Psoas muscle (tissue), 8 donors: Measurements from ENCODE around the gene DTX2. TPM values are rescaled to one million over a fixed set of nuclear protein-coding genes. Genes with fewer than 3 reads are reported as not detected.
"Not testable (repeated sequence)": the region's sequence is repeated elsewhere in the genome, so short reads cannot be mapped to it uniquely, and the experiment has no call there.

Experiments used
- ATAC-seq, 4 donors: fragments of 200-7000 bp; cut with Tn5 transposase; one replicate each; pipeline ENCODE4 v1.9.1; 2020; ENCODE audit warnings: moderate library complexity in 3 of 4, mild to moderate bottlenecking in 2 of 4
- DNase-seq, 2 donors: peaks; one replicate each; pipeline ENCODE4 v3.0.0-alpha.2; 2020
- H3K27ac ChIP-seq: fragments of 200-600 bp; one replicate; pipeline ENCODE4 v1.8.0; 2022
- H3K27me3 ChIP-seq, 3 donors: fragments of 200-600 bp in 1 of 3; one replicate each; pipeline versions ENCODE4 v1.6.1 to v1.8.0; 2013 to 2022; ENCODE audit warnings: low read length in 2 of 3, mild to moderate bottlenecking in 2 of 3, moderate library complexity in 1 of 3; ENCODE audit not compliant: insufficient read depth in 3 of 3
- H3K36me3 ChIP-seq, 2 donors: fragments of 200-600 bp in 1 of 2; one replicate each; pipeline versions ENCODE4 v1.6.1 to v1.8.0; 2013 to 2022; ENCODE audit warnings: low read depth in 1 of 2, mild to moderate bottlenecking in 1 of 2, moderate library complexity in 1 of 2; ENCODE audit not compliant: insufficient read depth in 1 of 2
- H3K4me1 ChIP-seq: fragments of 200-600 bp; one replicate; pipeline ENCODE4 v1.8.0; 2022
- H3K4me3 ChIP-seq: fragments of 200-600 bp; one replicate; pipeline ENCODE4 v1.8.0; 2022; ENCODE audit warnings: mild to moderate bottlenecking
- H3K9me3 ChIP-seq: fragments of 200-600 bp; one replicate; pipeline ENCODE4 v1.8.0; 2022
- CTCF ChIP-seq: fragments of 200-600 bp; IDR thresholded peaks from one replicate; pipeline ENCODE4 v1.8.0; 2022; ENCODE audit warnings: antibody characterized with exemption
- WGBS, 3 donors: extraction: QIAGEN DNeasy Blood & Tissue Kit; methylation state at CpG; one replicate each; pipeline versions ENCODE4 v1.1.6 to v1.1.7; 2013; 5-methylcytosine and 5-hydroxymethylcytosine counted together
- intact Hi-C, 2 donors: fragments of 100-400 bp; cut with DNase I; formaldehyde crosslinking; loops; one replicate each; pipeline versions ENCODE4 v1.11.0 to v1.14.2; 2022
- polyA plus RNA-seq, 3 donors: library from polyadenylated mRNA; stranded (reverse); fragments of 200-250 nt; gene quantifications; one replicate each; pipeline ENCODE4 v1.2.3, GENCODE V29; 2013
- total RNA-seq, 4 donors: library from RNA; stranded (reverse); fragmentation: NEBNext Ultra II Directional in 2 of 4; extraction: Animal tissue kit (Norgen Biotek cat#: 25700) in 2 of 4; gene quantifications; one replicate each; pipeline versions ENCODE4 v1.2.1 to v1.2.4, GENCODE V29; 2021 to 2023
- donor health status: healthy with polysubstance abuse.
- donor health status: DM: no; HTN: no; CAD: no; lungs with moderate emphysema.
- donor health status: Bipolar disorder and iron deficiency.
- donor health status: healthy.
- donor health status: DM: yes; HTN: yes; CAD: no.
- donor health status: DM: no; HTN: no; CAD: no.
- donor health status: DM: no; HTN: no; CAD: no.
- donor health status: DM: yes; HTN: yes; CAD: no.

The DTX2 gene
- total and polyA plus RNA-seq, 7 donors = 10.5 to 21.5 (median 15.5) TPM

- peak; percentile 14 to 34 (median 23) for ATAC-seq
- H3K27ac ChIP-seq = no peak overlapping the region
- H3K4me3 ChIP-seq = no peak overlapping the region
- WGBS, 3 donors = 51 to 54% (median 52%) methylated on average over 20 to 21 of the region's 21 CpGs
- no peaks in the 10 kb centered on the region for H3K4me1 ChIP-seq
- H3K9me3 ChIP-seq = no peaks in the 10 kb centered on the region
- H3K36me3 ChIP-seq = no peaks in the 10 kb centered on the region
- peak; percentile 15 to 58 for DNase-seq
- H3K27me3 ChIP-seq = no peaks in the 10 kb centered on the region
- intact Hi-C loops = no loop called here
- peak; percentile 8 for TF ChIP-seq CTCF
These were observed 51.7 kb downstream of the DTX2 start for GRCh38 chr7:76512941-76513816.

- ATAC-seq (no peak), DNase-seq (peak; percentile 9 to 42)
- Histone ChIP-seq H3K36me3 (no peaks in the 10 kb centered on the region), H3K4me3 (no peak overlapping the region), H3K4me1 (no peaks in the 10 kb centered on the region), H3K27me3 (no peaks in the 10 kb centered on the region), H3K27ac (no peak overlapping the region), H3K9me3 (no peaks in the 10 kb centered on the region)
- 78 to 84% (median 83%) methylated on average over 28 to 29 of the region's 29 CpGs for WGBS, 3 donors
- TF ChIP-seq CTCF = no peak
- intact Hi-C loops = no loop called here
These were observed 52.6 kb downstream of the DTX2 start for GRCh38 chr7:76513817-76514799.

- Histone ChIP-seq H3K9me3 (no peaks in the 10 kb centered on the region), H3K4me3 (no peak overlapping the region), H3K27ac (no peak overlapping the region), H3K4me1 (no peaks in the 10 kb centered on the region), H3K27me3 (no peaks in the 10 kb centered on the region), H3K36me3 (no peaks in the 10 kb centered on the region)
- DNase-seq (peak; percentile 12 to 44), ATAC-seq (no peak)
- WGBS, 3 donors = 74 to 87% (median 79%) methylated on average over 11 to 16 of the region's 16 CpGs
- intact Hi-C loops = no loop called here
- no peak for TF ChIP-seq CTCF
These were observed 53.6 kb downstream of the DTX2 start for GRCh38 chr7:76514926-76515771.

GRCh38 chr7:76515999-76516443 is 54.5 kb downstream of the DTX2 start:
- H3K36me3 ChIP-seq = no peaks in the 10 kb centered on the region
- ATAC-seq (peak in 1 of 4 donors; percentile 73), DNase-seq (no peak)
- no peak overlapping the region for H3K27ac ChIP-seq
- H3K27me3 ChIP-seq = no peaks in the 10 kb centered on the region
- 6 to 8% (median 8%) methylated on average over 28 to 32 of the region's 32 CpGs for WGBS, 3 donors
- peak; percentile 67 for TF ChIP-seq CTCF
- H3K9me3 ChIP-seq = no peaks in the 10 kb centered on the region
- no peaks in the 10 kb centered on the region for H3K4me1 ChIP-seq
- peak overlapping the region; percentile 34 for H3K4me3 ChIP-seq
- intact Hi-C loops = no loop called here

- ATAC-seq, H3K27me3 ChIP-seq, H3K27ac ChIP-seq, DNase-seq, H3K36me3 ChIP-seq, H3K4me1 ChIP-seq, H3K4me3 ChIP-seq, intact Hi-C loops, H3K9me3 ChIP-seq: not testable (repeated sequence)
- 94 to 100% (median 95%) methylated on average over 4 to 6 of the region's 6 CpGs for WGBS, 3 donors
These were observed 55.4 kb downstream of the DTX2 start for GRCh38 chr7:76516932-76517331.

GRCh38 chr7:76526183-76526582 is 64.7 kb downstream of the DTX2 start:
- DNase-seq, H3K9me3 ChIP-seq, H3K27ac ChIP-seq, H3K4me3 ChIP-seq, H3K27me3 ChIP-seq, ATAC-seq, intact Hi-C loops, H3K4me1 ChIP-seq, H3K36me3 ChIP-seq: not testable (repeated sequence)
- WGBS, 3 donors = 82 to 93% (median 85%) methylated on average over 2 of the region's 4 CpGs
